Ecto neural progenitor cell (in vitro differentiated cells): ENCODE data around the gene TSPAN17.

Source experiments
- DNase-seq: peaks from one replicate; pipeline ENCODE4 v3.0.0-alpha.2; 2018; ENCODE audit warnings: low spot score

The TSPAN17 gene, protein sequence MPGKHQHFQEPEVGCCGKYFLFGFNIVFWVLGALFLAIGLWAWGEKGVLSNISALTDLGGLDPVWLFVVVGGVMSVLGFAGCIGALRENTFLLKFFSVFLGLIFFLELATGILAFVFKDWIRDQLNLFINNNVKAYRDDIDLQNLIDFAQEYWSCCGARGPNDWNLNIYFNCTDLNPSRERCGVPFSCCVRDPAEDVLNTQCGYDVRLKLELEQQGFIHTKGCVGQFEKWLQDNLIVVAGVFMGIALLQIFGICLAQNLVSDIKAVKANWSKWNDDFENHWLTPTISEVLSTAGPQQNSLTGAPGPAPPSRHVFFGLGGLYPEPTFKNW

GRCh38 chr5:176647030-176647842, at the start of gene TSPAN17:
Gene TSPAN17, plus strand, starts transcription at chr5:176647484. Its CDS starts 132 bp downstream, at chr5:176647616.
- DNase-seq = peak; percentile 100

GRCh38 chr5:176599749-176600430, 47.4 kb upstream of the TSPAN17 start:
- DNase-seq = peak; percentile 39

GRCh38 chr5:176601901-176602482, 45.3 kb upstream of the TSPAN17 start:
- DNase-seq = peak; percentile 35

DNA sequence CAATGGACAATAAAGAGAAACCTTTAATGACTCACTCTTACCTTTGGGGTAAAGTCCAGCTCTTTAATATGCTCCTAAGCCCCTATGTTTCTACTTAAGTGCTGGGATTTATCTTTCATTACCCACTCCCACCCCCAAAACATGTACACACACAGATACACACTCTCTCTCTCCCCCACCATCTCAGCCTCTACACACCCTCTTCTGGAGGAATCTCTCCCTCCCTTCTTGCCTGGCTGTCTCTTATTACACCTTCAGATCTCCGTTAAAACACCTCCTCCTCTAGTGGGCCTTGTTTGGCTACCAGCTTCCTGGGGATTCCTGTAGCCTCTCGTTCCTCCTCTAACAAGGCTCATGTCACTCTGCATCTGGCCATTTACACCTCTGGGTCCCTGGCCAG, 44.2 kb upstream of the TSPAN17 start:
- DNase-seq = no peak

DNA sequence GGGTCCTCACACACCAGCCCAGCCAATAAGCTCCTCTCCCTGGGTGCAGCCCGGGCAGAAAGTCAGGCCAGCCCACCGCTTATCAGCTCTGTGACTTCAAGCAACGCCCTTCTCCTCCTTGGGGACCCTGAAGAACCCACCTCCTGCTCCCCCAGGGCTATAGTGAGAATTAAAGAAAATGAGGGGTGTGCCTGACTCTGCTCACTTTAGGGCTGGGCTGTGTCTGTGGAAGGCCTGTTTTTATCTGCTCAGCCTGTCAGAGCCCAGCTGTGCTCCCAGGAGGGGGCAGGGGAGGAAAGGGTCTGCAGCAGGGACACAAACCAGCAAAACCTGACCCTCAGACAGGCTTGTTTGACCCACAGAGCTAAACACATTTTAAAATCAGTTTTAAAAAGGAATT, 41.3 kb upstream of the TSPAN17 start:
- DNase-seq = no peak

DNA sequence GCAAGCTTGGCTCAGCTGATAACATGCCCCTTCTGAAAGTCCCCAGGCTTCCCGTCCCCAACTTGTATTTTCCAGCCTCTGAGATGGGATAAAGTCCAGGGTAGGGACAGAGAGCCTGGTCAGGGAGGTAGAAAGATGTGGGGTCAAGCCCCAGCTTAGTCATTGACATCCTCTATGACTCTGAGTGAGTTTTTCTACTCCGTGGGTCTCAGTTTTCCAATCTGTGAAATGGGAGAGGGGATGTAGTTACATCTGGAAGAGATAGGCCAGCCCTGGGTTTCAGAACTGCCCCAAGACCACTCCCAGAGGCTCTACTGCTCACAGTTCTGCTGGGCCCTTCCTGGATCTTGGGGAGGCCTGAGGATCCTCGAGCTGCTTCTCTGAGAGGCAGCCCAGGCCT, 40.4 kb upstream of the TSPAN17 start:
- DNase-seq = no peak

DNA sequence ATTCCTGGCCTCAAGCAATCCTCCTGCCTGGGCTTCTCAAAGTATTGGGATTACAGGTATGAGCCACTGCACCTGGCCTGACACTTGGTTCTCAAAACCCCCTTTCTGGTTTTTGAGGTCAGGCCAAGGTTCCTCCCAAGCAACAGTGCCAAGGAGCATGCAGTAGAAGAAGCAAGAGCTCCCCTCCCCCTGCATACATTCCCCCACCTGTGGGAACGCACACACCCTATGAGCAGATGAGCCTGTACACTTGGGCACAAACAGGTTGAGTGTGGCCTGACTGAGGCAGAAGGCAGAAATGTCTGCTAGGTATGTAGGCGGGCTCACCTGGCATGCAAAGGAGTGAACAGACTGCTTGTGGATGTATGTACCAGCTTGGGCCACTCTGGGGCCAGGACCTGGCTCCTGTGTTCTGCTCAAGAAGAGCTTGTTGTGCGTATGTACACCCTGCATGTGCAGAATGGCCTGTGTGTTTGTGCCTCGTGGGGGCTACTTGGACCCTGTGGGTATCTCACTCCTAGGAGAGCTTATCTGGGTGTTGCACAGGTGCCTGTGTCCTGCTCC, 39.1 kb upstream of the TSPAN17 start:
- no peak for DNase-seq

DNA sequence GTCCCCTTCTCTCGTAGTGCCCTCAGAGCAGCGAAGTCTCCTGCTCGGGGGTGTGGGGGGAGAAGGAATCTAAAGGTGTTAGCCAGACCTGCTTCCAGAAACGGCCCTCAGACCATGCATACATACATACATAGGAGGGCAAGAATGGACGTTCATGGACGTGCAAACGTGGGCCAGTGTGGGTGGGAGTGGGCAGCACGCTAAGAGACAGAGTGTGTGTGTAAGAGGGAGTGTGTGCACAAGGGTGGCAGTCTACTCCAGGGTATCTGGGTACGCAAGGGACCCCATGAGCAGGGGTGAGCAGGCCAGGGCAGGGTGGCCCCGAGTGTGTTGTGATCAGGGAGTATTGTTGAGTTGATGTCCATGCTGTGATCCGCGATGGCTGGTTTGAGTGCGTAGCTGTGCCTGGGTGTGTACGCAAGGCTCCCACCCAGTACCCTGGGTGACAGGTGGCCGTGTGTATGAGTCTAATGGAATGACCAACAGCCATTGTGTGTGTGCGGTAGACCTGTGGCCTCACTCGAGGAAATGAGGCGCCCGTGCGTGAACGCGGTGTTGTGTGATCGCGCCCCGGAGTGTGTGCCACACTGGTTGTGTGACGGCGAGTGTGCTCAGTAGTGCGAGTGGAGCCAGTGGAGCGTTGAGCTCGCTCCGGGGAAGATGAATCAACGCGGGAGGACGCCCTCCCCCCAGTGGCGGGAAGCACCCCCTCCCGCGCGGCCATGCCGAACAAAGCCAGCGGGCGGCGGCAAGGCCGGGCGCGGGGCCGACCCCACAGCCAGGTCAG, 38.2 kb upstream of the TSPAN17 start:
- DNase-seq = peak; percentile 56

DNA sequence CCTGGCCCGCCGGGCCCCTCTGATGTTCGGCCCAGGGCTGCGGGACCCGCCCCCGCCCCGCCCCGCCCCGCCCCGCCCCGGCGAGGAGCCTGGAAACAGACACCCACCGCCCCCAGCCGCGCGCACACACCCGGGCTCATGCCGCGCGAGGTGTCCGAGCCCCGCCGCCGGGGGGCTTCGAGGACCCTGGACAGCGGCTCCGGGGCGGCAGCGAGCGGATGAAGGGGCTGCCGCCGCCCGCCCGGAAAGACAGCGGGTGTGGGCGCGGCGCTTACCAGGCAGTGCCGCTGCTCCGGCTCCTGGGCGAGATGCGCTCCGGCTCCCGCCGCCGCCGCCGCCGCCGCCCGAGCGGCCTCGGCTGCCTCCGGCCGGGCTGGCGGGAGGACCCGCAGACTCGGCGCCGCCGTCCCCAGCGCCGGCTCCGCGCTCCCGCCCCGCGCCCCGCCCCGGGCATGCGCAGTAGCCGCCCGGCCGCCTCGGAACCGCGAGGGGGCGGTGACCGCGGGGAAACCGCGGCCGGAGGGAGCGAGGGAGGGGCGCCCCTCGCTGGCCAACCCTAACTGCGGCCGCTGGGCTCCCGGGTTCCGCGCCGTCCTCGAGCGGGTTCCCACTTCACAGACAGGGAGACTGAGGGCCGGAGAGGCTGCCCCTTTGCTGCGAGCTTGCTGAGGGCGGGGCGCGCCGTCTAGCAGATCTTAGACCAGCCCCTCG, 37.4 kb upstream of the TSPAN17 start, which contains the start of gene GPRIN1:
Gene GPRIN1 (minus strand): TSS at position 433 of the 711 bp plus-strand sequence. CDS start 10,322 bp downstream, outside the sequence.
- peak; percentile 88 for DNase-seq

DNA sequence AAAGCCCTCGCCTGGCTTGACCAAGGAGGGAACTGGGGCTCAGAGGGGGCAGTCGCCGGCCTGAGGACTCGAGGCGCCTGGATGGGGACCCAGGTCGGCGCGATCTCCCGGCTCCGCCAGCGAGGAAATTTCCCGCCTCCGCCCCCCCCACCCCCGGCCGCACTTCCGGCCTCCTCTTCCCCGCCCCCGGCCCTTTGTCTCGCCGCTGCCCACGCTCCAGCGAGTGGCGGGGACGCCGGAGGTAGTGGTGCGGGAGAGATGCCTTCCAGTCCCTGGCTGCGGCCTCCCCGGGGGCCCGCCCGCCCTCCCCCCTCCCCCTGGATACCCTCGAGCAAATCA, 36.9 kb upstream of the TSPAN17 start:
- no peak for DNase-seq

DNA sequence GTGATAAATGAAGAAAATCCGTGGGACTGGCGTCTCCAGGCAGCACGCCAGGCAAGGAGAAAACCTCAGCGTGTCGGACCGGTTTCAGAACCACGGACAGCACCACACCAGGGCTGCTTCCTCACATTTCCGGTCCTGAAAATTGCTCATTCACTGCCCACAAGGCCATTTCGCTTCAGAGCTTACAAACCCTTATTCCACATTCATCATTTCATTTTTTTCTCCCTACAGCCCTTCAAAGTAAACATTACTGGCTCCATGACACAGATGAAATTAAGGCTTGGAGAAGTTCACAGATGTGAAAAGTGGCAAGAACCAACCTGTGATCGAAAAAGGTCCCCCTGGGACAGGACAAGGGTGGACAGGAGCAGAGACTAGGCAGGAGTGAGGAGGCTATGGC, 35.8 kb upstream of the TSPAN17 start:
- peak; percentile 82 for DNase-seq

DNA sequence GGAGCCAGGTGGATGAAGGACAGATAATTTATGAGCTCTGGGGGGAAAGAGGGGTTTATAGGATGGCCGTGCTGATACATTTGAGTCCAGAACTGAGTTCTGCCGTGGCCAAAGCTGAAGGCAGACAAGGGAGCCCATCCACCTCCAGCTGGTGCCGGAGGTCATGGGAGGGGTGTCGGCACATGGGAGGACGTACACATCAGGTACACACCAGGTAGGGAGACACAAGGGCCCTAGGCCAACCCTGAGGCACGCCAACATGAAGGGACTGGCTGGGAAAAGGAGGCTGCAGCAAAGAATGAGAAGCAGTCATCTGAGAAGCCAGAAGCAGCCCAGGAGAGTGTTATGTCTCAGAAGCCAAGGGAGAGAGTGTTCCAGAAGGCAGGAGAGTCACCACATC, 35.3 kb upstream of the TSPAN17 start:
- no peak for DNase-seq

DNA sequence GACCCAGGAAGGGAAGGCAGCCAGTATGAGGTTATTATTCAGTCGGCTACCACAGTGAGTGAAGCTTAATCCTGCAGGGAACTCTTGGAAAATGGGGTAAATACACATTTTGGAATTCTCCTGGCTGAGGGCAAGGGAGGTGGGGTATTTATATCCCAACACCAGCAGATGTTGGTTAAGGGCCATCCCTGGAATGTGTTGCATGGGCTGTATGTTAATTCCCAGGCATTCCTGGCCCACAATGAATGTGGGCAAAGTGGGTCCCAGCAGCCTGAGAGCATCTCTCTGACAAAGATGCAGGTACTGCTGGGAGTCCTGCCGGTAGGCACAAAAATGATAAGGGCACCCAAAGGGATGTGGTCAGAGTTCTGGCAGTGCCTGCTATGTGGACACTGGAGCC, 34.4 kb upstream of the TSPAN17 start:
- no peak for DNase-seq

GRCh38 chr5:176614805-176615478, 32.3 kb upstream of the TSPAN17 start:
- no peak for DNase-seq

DNA sequence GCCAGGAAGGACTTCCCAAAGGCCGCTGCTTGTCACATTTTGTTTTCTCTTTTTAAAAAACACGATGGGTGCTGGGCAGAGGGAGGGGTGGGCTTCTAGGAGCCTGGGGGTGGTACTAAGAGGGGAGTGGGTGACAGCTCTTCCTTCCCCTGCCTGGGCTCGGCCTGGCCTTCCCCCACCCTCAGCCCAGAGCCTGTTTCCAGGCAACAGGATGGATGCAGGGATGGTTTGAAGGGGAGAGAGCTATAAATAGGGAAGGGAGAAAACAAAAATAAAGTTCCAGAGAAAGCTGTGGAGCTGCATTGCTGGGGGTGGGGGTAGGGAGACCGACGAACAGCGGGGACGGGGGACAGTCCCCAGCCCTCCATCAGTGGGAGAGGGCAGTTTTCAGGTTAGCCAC, 30.8 kb upstream of the TSPAN17 start:
- no peak for DNase-seq

GRCh38 chr5:176618783-176619182, 28.5 kb upstream of the TSPAN17 start:
- DNase-seq = no peak

DNA sequence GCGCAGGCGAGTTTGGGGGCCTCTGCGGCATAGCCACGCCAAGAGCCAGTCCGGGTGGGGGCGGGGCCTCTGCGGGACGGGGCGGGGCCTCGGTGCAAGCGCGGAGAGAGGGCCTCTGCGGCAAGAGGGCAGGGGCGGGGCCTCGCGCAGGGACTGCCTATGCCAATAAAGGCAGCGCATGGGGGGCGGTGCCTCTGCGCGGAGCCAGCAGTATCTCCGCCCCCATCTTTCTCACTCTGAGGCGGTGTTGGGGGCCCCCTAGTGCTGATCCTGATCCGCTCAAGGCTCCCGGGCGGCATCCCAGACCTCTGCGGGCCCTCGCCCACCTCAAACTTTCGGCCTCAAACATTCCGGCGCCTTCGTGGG, 28.1 kb upstream of the TSPAN17 start:
- peak; percentile 95 for DNase-seq

- no peak for DNase-seq
These were observed 27.5 kb upstream of the TSPAN17 start for GRCh38 chr5:176619569-176620332.

DNA sequence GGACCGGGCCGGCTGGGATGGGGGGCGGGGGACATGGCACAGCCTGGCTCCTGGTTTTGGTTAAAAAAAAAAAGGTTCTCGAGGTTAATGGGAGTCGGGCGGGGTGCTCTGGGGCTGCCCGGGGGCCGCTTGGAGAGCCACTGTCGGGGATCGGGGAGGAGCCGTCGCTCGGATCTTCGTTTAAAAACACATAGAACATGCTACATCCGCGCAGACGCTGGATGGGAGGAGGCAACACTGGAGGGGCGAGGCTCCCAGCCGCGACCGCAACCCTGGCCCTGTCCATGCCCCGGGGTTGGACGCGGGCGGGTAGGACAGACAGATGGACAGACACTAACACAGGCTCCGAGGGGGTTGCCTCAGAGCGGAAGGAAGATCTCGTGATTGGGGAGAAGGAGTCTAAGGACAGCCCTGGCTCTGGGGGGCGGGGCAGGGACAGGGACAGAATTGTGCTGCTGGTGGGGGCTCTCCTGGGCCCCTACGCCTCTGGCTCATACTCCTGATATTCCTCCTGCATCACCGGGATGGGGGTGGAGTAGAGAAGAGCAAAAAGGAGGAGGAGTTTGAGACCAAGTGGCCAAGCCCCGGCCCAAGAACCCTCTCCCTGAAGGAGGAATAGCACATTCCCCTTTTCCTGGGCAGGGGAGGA, 26.8 kb upstream of the TSPAN17 start:
- DNase-seq = no peak
